IMR-90 (cell line): Measurements from ENCODE around the gene IL4R. TPM values are rescaled to one million over a fixed set of nuclear protein-coding genes. Genes with fewer than 3 reads are reported as not detected.

Experiments
- ATAC-seq: fragments of 200-7000 bp; cut with Tn5 transposase; 2 replicates; pipeline ENCODE4 v1.9.1; 2020; ENCODE audit warnings: low read depth, mild to moderate bottlenecking, moderate library complexity
- BruUV-seq: library from RNA; stranded (reverse); fragments of 400-500 nt; replicated peaks from 2 replicates; lab custom pipeline; 2021; lab: Mats Ljungman, UMichigan
- CTCF ChIA-PET: fragments of 300-600 bp; formaldehyde crosslinking; extraction: SDS; loops from one replicate; lab custom pipeline; 2021; ENCODE audit warnings: antibody characterized with exemption; lab: Yijun Ruan, JAX
- POLR2A ChIA-PET: fragments of 300-600 bp; sonication (Branson Sonifier 250); formaldehyde crosslinking; loops from one replicate; lab custom pipeline; 2022; ENCODE audit warnings: antibody characterized with exemption; ENCODE audit not compliant: unreplicated experiment; lab: Charles Lee
- DNase-seq: peaks from one replicate; pipeline ENCODE4 v3.0.0; 2013
- H2AFZ ChIP-seq: replicated peaks from 2 replicates; pipeline ENCODE3; 2013; ENCODE audit warnings: low read length, mild to moderate bottlenecking; ENCODE audit not compliant: poor library complexity
- H2AK5ac ChIP-seq: 2 replicates; pipeline ENCODE4 v1.6.1; 2013; ENCODE audit warnings: low read depth, low read length, inconsistent platforms
- H2AK9ac ChIP-seq: replicated peaks from 2 replicates; pipeline ENCODE3; 2013; ENCODE audit warnings: mild to moderate bottlenecking, low read depth, low read length, moderate library complexity; ENCODE audit not compliant: poor library complexity
- H2BK120ac ChIP-seq: 2 replicates; pipeline ENCODE4 v1.6.1; 2013; ENCODE audit warnings: low read depth, low read length, inconsistent platforms
- H2BK15ac ChIP-seq: 3 replicates; pipeline ENCODE4 v1.6.1; 2013; ENCODE audit warnings: low read depth, low read length, inconsistent platforms
- H2BK20ac ChIP-seq: 2 replicates; pipeline ENCODE4 v1.6.1; 2013; ENCODE audit warnings: low read depth, mild to moderate bottlenecking, inconsistent platforms, low read length, moderate library complexity
- H2BK5ac ChIP-seq: 2 replicates; pipeline ENCODE4 v1.6.1; 2013; ENCODE audit warnings: mild to moderate bottlenecking, low read depth, low read length, inconsistent platforms; ENCODE audit not compliant: poor library complexity, severe bottlenecking
- H3K14ac ChIP-seq: replicated peaks from 2 replicates; pipeline ENCODE4 v1.6.1; 2013; ENCODE audit warnings: low read depth, low read length, inconsistent platforms
- H3K18ac ChIP-seq: 2 replicates; pipeline ENCODE4 v1.6.1; 2013; ENCODE audit warnings: low read depth, low read length, control low read depth
- H3K23ac ChIP-seq: 2 replicates; pipeline ENCODE4 v1.6.1; 2013; ENCODE audit warnings: low read depth, low read length, inconsistent platforms
- H3K27ac ChIP-seq: 2 replicates; pipeline ENCODE4 v1.5.1; 2013; ENCODE audit warnings: mild to moderate bottlenecking, control low read depth, low read length; ENCODE audit not compliant: insufficient read depth
- H3K27me3 ChIP-seq: 2 replicates; pipeline ENCODE4 v1.6.1; 2013; ENCODE audit warnings: low read length; ENCODE audit not compliant: control insufficient read depth, insufficient read depth
- H3K36me3 ChIP-seq: 2 replicates; pipeline ENCODE4 v1.6.1; 2013; ENCODE audit warnings: low read length, mixed read lengths; ENCODE audit not compliant: control insufficient read depth, insufficient read depth
- H3K4ac ChIP-seq: 2 replicates; pipeline ENCODE4 v1.6.1; 2013; ENCODE audit warnings: low read depth, low read length, inconsistent platforms
- H3K4me1 ChIP-seq: 2 replicates; pipeline ENCODE4 v1.6.1; 2013; ENCODE audit warnings: low read length, mixed read lengths; ENCODE audit not compliant: control insufficient read depth, insufficient read depth
- H3K4me2 ChIP-seq: 2 replicates; pipeline ENCODE4 v1.6.1; 2013; ENCODE audit warnings: low read depth, mild to moderate bottlenecking, control low read depth, low read length, moderate library complexity
- H3K4me3 ChIP-seq: 2 replicates; pipeline ENCODE4 v1.5.1; 2013; ENCODE audit warnings: low read depth, mild to moderate bottlenecking, control low read depth, low read length, moderate library complexity; ENCODE audit not compliant: insufficient read depth
- H3K56ac ChIP-seq: 2 replicates; pipeline ENCODE4 v1.6.1; 2013; ENCODE audit warnings: low read length, inconsistent platforms; ENCODE audit not compliant: insufficient read depth; ENCODE audit errors: extremely low read depth
- H3K79me1 ChIP-seq, 2 experiments: 2 replicates each; pipeline ENCODE4 v1.6.1; 2013; ENCODE audit warnings: low read length in 2 of 2, inconsistent platforms in 1 of 2, low read depth in 1 of 2
- H3K9ac ChIP-seq: 2 replicates; pipeline ENCODE4 v1.6.1; 2013; ENCODE audit warnings: low read depth, low read length, control low read depth
- H3K9me1 ChIP-seq: 2 replicates; pipeline ENCODE4 v1.6.1; 2013; ENCODE audit warnings: low read length, inconsistent platforms; ENCODE audit not compliant: insufficient read depth
- H3K9me3 ChIP-seq: 2 replicates; pipeline ENCODE4 v1.6.1; 2013; ENCODE audit warnings: low read length; ENCODE audit not compliant: control insufficient read depth, insufficient read depth
- H4K20me1 ChIP-seq: 2 replicates; pipeline ENCODE4 v1.6.1; 2013; ENCODE audit warnings: low read length, inconsistent platforms; ENCODE audit not compliant: insufficient read depth
- H4K5ac ChIP-seq: 2 replicates; pipeline ENCODE4 v1.6.1; 2013; ENCODE audit warnings: mild to moderate bottlenecking, low read depth, low read length, control low read depth
- H4K8ac ChIP-seq, 2 experiments: 2 replicates each; pipeline ENCODE4 v1.6.1; 2013; ENCODE audit warnings: low read depth in 2 of 2, low read length in 2 of 2, control low read depth in 1 of 2, inconsistent platforms in 1 of 2
- H4K91ac ChIP-seq: 2 replicates; pipeline ENCODE4 v1.6.1; 2013; ENCODE audit warnings: low read depth, low read length, inconsistent platforms; ENCODE audit not compliant: insufficient read depth
- BHLHE40 ChIP-seq: fragments of 150-350 bp; IDR thresholded peaks from 2 replicates; pipeline ENCODE4 v1.6.1; 2016; ENCODE audit warnings: mild to moderate bottlenecking, low read depth, low read length
- CHD1 ChIP-seq: IDR thresholded peaks from 2 replicates; pipeline ENCODE4 v1.6.1; 2012; ENCODE audit warnings: low read depth, low read length, improper control_type of control experiment
- FOS ChIP-seq: fragments of 150-350 bp; IDR thresholded peaks from 2 replicates; pipeline ENCODE4 v1.6.1; 2016; ENCODE audit warnings: low read depth, low read length
- MAFK ChIP-seq: IDR thresholded peaks from 2 replicates; pipeline ENCODE4 v1.6.1; 2012; ENCODE audit warnings: low read depth, low read length, improper control_type of control experiment
- MXI1 ChIP-seq: IDR thresholded peaks from 2 replicates; pipeline ENCODE4 v1.6.1; 2012; ENCODE audit warnings: low read depth, mild to moderate bottlenecking, low read length, moderate library complexity, borderline replicate concordance
- NFE2L2 ChIP-seq: fragments of 150-350 bp; IDR thresholded peaks from 2 replicates; pipeline ENCODE4 v1.6.1; 2016; ENCODE audit warnings: low read depth, mild to moderate bottlenecking, low read length
- POLR2A ChIP-seq: IDR thresholded peaks from 2 replicates; pipeline ENCODE4 v1.6.1; 2012; ENCODE audit warnings: mild to moderate bottlenecking, low read depth, low read length
- RCOR1 ChIP-seq: IDR thresholded peaks from 2 replicates; pipeline ENCODE4 v1.6.1; 2012; ENCODE audit warnings: mild to moderate bottlenecking, low read length, improper control_type of control experiment; ENCODE audit not compliant: insufficient replicate concordance
- RFX5 ChIP-seq: IDR thresholded peaks from 2 replicates; pipeline ENCODE4 v1.8.0; 2012; ENCODE audit warnings: low read depth, mild to moderate bottlenecking, low read length, moderate library complexity
- WGBS, 2 experiments: methylation state at CpG; one replicate each; pipeline versions ENCODE4 v1.1.5 to v1.1.7; 2013; ENCODE audit warnings: missing lambda C conversion rate in 2 of 2; ENCODE audit not compliant: insufficient read length in 1 of 2; ENCODE audit errors: extremely low coverage in 2 of 2; 5-methylcytosine and 5-hydroxymethylcytosine counted together
- dilution Hi-C: fragments of 300-500 bp; cut with HindIII; formaldehyde crosslinking; loops from one replicate; pipeline ENCODE4 v1.14.3; 2018; ENCODE audit warnings: low sequenced_read_pairs; ENCODE audit not compliant: unreplicated experiment
- in situ Hi-C: fragments of 300-500 bp; cut with MboI; formaldehyde crosslinking; loops from 3 replicates; pipeline ENCODE4 v1.14.3; 2019; ENCODE audit warnings: low sequenced_read_pairs, inconsistent platforms, mixed read lengths
- intact Hi-C: fragments of 100-400 bp; cut with micrococcal nuclease; formaldehyde crosslinking; loops from 2 replicates; pipeline ENCODE4 v1.10.0; 2022
- polyA plus RNA-seq, 3 experiments: library from polyadenylated mRNA; depleted of rRNA; stranded (reverse); fragments of >200 nt; gene quantifications; 2 replicates each; pipeline ENCODE4 v1.2.3, GENCODE V29; 2012; ENCODE audit warnings: low replicate concordance in 1 of 3
- total RNA-seq: library from RNA; depleted of rRNA; stranded (reverse); fragments of >200 nt; gene quantifications from 2 replicates; pipeline ENCODE4 v1.2.3, GENCODE V29; 2012
- TF ChIP-seq, protein P1 (sequence below): fragments of 150-350 bp; IDR thresholded peaks from 2 replicates; pipeline ENCODE4 v1.6.1; 2016; ENCODE audit warnings: low read depth, mild to moderate bottlenecking, low read length, moderate library complexity, borderline replicate concordance
- TF ChIP-seq, protein P2 (sequence below): conservative IDR thresholded peaks from 2 replicates; pipeline ENCODE4 v1.5.1; 2012; ENCODE audit warnings: mild to moderate bottlenecking, low read depth, low read length, improper control_type of control experiment

Gene IL4R
- total and polyA plus RNA-seq, 2 of the 4 experiments (the other 2 are of a cell fraction) = 6.3 to 18.7 TPM

DNA sequence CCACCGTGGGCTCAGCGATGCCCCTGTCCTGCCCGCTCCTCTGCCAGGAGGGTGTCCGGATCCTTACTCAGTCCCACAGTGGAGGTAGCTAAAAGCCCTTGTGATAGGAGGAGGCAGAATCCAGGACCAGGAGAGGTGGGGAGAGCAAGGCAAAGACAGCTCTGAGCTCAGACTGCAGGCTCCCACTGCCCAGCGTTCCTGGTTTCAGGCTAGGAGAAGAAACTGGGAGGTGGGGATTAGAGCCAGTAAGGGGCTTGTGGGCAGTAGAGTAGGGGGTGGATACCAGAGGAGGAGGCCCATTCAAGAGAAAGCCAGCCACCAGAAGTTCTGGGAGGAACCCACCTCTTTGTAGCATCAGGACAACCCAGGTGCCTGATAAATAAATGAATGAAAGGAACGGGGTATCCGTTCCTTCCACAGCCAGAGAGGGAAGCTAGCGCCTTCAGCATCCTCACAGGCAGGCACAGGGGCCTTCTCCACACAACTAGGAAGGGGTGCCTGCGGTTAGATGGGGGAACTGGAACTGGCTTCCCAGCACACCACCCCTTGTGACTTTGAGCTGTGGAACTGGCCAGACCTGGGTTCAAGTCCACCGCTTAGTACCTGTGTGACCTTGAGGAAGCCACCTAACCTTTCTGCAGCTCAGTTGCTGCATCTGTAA, 90.5 kb downstream of the IL4R start:
- no peak overlapping the region for H3K27ac ChIP-seq
- no peak overlapping the region for H3K4me2 ChIP-seq
- peak overlapping the region; percentile 34 for H2BK120ac ChIP-seq
- intact Hi-C loops (no loop called here), dilution Hi-C loops (no loop called here), in situ Hi-C loops (no loop called here)
- H3K79me1 ChIP-seq = peaks cover 6 to 25% of the 10 kb centered on the region in 2 experiments; a peak in 2 of 4 replicates
- H4K8ac ChIP-seq = no peak overlapping the region; a peak in 1 of 4 replicates
- H2AK9ac ChIP-seq = no peak overlapping the region
- H2BK5ac ChIP-seq = no peak overlapping the region
- no peaks in the 10 kb centered on the region for H4K20me1 ChIP-seq
- H3K9ac ChIP-seq = no peak overlapping the region
- TF ChIP-seq RFX5 (no peak), BHLHE40 (no peak), RCOR1 (no peak), MXI1 (no peak), NFE2L2 (no peak), POLR2A (no peak), FOS (no peak), CHD1 (no peak), MAFK (no peak)
- TF ChIP-seq, protein P1, sequence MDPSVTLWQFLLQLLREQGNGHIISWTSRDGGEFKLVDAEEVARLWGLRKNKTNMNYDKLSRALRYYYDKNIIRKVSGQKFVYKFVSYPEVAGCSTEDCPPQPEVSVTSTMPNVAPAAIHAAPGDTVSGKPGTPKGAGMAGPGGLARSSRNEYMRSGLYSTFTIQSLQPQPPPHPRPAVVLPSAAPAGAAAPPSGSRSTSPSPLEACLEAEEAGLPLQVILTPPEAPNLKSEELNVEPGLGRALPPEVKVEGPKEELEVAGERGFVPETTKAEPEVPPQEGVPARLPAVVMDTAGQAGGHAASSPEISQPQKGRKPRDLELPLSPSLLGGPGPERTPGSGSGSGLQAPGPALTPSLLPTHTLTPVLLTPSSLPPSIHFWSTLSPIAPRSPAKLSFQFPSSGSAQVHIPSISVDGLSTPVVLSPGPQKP = no peak
- TF ChIP-seq, protein P2, sequence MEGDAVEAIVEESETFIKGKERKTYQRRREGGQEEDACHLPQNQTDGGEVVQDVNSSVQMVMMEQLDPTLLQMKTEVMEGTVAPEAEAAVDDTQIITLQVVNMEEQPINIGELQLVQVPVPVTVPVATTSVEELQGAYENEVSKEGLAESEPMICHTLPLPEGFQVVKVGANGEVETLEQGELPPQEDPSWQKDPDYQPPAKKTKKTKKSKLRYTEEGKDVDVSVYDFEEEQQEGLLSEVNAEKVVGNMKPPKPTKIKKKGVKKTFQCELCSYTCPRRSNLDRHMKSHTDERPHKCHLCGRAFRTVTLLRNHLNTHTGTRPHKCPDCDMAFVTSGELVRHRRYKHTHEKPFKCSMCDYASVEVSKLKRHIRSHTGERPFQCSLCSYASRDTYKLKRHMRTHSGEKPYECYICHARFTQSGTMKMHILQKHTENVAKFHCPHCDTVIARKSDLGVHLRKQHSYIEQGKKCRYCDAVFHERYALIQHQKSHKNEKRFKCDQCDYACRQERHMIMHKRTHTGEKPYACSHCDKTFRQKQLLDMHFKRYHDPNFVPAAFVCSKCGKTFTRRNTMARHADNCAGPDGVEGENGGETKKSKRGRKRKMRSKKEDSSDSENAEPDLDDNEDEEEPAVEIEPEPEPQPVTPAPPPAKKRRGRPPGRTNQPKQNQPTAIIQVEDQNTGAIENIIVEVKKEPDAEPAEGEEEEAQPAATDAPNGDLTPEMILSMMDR = no peak
- ATAC-seq = no peak
- H3K27me3 ChIP-seq = no peaks in the 10 kb centered on the region
- H3K36me3 ChIP-seq = no peaks in the 10 kb centered on the region
- CTCF ChIA-PET = interaction anchor here (0.7 kb wide), 1 partner anchor 704 kb away, joined by 3 read pairs; no protein-coding TSS in a partner anchor
- H3K9me1 ChIP-seq = peaks cover 27% of the 10 kb centered on the region
- POLR2A ChIA-PET = no interaction called here
- peak overlapping the region; percentile 46 for H4K91ac ChIP-seq
- H2AFZ ChIP-seq = peak overlapping the region; percentile 25
- BruUV-seq = no TSS peak
- peak overlapping the region; percentile 58 for H2AK5ac ChIP-seq
- no peak overlapping the region for H3K18ac ChIP-seq
- H3K56ac ChIP-seq = no peak overlapping the region
- peak overlapping the region; percentile 79 for H3K4ac ChIP-seq
- 0 out of 3 replicates have a peak overlapping the region, but pooled peaks have one; percentile 36 for H2BK15ac ChIP-seq
- H2BK20ac ChIP-seq = no peak overlapping the region
- 100% methylated on average over 2 of the region's 10 CpGs; no CpG with 5 or more reads in 1 of the 2 experiments for WGBS, 2 experiments
- H3K14ac ChIP-seq = 0 out of 2 replicates have a peak overlapping the region, but pooled peaks have one; percentile 26
- H3K4me3 ChIP-seq = no peak overlapping the region
- H3K4me1 ChIP-seq = peaks cover 20% of the 10 kb centered on the region
- no peak overlapping the region; the same call in 1 of the 2 replicates for H3K23ac ChIP-seq
- H3K9me3 ChIP-seq = no peaks in the 10 kb centered on the region
- H4K5ac ChIP-seq = no peak overlapping the region
- no peak for DNase-seq
